ENCODE data around the gene PCDH8.

Gene PCDH8, protein sequence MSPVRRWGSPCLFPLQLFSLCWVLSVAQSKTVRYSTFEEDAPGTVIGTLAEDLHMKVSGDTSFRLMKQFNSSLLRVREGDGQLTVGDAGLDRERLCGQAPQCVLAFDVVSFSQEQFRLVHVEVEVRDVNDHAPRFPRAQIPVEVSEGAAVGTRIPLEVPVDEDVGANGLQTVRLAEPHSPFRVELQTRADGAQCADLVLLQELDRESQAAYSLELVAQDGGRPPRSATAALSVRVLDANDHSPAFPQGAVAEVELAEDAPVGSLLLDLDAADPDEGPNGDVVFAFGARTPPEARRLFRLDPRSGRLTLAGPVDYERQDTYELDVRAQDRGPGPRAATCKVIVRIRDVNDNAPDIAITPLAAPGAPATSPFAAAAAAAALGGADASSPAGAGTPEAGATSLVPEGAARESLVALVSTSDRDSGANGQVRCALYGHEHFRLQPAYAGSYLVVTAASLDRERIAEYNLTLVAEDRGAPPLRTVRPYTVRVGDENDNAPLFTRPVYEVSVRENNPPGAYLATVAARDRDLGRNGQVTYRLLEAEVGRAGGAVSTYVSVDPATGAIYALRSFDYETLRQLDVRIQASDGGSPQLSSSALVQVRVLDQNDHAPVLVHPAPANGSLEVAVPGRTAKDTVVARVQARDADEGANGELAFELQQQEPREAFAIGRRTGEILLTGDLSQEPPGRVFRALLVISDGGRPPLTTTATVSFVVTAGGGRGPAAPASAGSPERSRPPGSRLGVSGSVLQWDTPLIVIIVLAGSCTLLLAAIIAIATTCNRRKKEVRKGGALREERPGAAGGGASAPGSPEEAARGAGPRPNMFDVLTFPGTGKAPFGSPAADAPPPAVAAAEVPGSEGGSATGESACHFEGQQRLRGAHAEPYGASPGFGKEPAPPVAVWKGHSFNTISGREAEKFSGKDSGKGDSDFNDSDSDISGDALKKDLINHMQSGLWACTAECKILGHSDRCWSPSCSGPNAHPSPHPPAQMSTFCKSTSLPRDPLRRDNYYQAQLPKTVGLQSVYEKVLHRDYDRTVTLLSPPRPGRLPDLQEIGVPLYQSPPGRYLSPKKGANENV

DNA sequence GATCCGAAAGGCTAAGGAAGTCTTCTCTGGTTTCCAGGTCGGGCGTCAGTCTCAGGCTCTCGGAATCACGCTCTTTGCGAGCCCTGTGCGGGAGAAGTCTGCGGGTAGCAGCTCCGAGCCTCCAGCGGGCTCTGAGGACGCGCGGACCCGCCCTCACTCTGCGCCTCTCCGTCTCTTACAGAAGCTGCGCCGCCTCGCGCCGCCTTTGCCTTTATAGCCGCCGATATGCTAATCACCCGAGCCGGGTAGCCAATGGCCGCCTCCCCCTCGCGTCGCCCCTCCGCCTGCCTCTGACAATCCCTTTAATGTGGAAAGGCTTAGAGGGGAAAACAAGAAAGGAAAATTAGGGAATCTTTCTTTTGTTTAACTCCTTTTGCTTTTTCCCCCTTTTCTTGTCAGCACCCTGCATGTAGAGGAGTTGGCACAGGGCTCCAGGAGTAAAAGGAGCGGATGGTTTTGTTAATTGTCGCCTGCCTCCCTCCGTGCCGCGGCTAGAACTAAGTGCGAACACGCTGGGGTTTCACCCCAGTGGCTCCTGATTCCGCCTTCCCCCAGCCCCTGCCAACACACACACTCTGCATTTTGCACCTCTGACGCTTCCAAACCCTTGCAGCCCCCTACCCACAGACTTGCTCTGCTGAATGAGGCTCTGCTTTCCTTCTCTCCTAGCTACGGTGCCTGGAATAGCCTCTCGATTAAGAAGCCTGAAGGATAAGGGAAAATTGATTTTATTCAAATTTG is at the start of gene PCDH8:
Gene PCDH8 (minus strand): TSS at position 186 of the 741 bp plus-strand sequence. CDS start 204 bp downstream, outside the sequence.
- DNase-seq (ENCODE audit: low spot score), result no peak

DNA sequence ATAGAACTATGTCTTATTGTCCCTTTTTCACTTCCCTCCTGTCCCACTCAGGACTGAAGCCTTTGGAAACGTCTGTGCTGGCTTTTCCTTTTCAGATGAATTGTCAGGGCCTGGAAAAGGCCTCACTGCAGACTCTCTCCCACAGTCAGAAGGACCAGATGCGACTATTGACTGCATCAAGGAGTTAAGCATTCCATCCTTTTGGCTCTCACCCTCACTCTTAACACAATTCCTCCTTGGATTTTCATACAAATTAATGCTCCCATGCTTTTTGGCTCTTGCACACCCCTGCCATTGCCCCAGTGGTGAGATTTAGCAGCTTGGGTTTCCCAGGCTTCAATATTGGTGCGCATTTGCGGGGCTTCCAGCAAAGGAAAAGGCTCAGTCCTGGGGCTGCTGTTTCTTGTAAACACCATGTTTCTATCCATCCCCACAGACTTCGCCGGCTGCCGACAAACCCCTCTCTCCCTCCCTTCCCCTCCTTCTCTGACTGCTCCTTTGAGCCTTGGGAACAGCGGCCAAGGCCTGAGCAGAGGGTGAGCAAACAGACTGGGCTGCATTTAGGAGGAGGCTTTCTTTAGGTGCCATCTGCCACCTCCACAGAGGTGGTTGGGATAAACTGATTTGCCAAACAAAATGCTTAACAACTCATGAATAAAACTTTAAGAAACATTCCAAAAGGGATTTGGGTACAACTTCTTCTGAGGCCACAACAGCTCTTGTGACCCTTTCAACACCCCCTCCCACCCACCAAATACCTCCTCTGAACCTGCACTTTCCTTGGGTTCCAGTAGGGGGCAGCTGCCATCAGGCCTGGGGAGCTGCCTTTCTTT is 48.6 kb upstream of the PCDH8 start:
- no peak for DNase-seq (ENCODE audit: low spot score)

DNA sequence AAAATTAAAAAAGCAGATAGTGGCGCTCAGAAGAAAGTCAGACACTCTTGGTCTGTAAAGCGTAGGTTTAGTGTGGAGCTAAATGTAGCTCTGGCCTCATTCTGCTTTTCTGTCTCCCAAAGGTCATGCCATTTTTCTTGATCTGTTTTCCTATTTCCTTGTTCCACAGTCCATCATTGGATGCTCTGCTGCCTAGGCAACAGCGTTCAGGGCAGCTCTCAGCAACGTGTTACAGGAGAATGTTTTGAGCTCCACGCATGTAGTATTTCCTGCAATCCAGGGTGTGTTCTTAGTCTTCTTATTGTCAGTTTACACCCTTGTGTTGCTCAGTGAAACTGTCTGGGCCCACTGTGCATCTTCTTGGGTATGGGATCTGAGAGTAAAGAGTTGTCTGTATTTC is 46.0 kb upstream of the PCDH8 start:
- no peak for DNase-seq (ENCODE audit: low spot score)

DNA sequence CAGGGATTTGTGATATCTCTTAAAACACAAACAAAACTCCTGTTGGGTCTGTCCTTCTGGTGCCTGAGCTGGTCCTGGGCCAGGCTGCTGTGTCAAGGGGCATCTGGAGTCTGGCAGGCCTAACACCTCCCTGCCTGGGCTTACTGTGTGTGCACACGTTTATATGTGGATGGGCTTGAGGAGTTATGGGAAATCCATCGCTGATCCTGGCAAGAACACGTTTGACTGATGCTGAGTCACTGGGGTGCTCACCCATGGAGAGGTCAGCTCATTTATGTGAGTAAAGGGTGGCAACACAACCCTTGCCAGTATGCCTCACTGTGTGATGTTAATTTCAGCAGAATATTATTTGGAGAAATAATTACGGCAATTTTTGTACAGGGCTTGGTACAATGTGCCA is 44.5 kb upstream of the PCDH8 start:
- DNase-seq (ENCODE audit: low spot score), result no peak

DNA sequence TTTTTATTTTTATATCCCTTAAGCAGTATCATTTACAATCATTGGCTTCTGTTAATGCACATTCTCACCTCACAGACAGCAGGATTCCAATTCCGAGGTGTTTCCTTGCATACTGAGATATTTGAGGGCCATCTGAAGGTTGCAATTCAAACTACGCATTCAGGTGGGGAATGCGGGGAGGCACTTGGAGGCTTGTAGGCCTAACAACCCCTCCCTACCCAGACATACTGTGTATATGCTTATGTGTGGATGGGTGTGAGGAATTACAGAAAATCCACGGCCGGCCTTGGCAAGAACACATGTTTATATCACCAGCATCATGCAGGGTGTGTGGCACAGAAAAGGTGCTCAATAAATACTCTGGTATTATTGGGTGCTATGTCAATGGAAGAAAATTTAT is 43.3 kb upstream of the PCDH8 start:
- DNase-seq (ENCODE audit: low spot score), result no peak

DNA sequence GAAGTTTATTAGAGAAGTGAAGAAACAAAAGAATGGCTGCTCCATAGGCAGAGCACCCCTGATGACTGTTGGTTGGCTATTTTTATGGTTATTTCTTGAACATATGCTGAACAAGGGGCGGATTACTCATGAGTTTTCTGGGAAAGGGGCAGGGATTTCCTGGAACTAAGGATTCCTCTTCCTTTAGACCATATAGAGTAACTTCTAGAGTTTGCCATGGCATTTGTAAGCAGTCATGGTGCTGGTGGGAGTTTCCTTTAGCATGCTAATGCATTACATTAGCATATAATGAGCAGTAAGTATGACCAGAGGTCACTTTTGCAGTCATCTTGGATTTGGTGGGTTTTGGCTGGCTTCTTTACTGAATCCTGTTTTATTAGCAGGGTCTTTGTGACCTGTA is 38.7 kb upstream of the PCDH8 start:
- DNase-seq (ENCODE audit: low spot score), result no peak

DNA sequence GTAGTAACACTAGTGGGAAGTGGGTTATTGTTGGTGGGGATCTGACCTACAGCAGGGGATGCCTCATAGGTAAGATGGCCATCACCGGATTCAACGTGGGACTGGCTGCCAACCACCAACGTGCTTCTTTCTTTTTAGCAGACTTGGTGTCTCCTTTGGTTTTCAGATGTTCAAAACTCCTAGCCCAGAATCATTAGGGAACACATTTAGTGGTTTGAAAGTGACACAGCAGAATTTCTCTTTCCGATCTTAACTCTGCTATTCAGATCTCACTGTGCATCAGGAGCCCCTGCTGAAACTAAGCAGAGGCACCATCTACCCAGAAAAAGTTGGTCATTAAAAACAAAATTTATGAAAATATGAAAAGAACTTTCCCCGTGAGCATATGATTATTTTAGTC is 36.7 kb upstream of the PCDH8 start:
- no peak for DNase-seq (ENCODE audit: low spot score)

DNA sequence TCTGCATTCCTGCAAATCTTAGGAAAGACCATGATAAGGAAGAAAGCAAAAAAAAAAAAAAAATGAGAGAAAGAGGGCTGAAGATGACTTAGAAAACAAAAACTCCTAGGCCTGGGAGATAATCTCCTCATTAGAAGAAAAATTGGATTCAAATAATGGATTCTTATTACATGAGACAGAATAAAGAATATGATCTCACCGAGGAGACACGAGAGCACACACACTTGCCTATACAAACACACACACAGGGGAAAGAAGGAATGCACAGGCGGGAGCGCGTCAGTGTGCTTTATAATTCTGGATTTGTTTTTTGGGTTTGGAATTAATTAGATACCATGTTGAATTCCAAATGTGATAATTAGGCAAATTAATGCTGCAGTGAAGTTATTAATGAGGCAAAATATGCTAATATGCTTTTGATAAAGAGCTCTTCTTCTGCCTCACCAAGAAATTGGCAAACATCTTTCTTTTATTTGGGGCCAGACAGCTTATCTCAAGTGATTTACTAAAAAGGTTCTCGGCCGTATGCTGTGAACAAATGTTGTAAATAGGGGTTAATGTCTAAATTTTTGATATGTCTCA is 36.1 kb upstream of the PCDH8 start:
- no peak for DNase-seq (ENCODE audit: low spot score)

DNA sequence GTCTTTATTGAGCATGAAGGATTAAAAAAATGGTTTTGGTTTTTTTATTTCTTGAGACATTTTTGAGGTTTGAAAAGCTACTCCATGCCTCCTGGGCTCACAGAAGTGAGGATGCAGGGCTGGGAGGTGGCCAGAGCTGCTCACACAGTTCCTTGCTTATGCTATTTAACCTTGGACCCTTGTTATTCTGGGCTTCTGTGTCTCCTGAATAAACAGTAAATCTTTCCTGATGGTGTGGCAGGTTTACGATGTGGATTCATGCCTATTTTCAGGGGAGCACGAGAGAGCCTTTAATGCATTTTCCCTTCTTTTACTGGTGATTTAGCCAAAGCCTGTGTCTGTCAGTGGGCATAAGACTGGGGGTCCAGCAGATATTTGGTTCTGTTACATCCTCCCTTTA is 34.3 kb upstream of the PCDH8 start:
- DNase-seq (ENCODE audit: low spot score), result no peak

DNA sequence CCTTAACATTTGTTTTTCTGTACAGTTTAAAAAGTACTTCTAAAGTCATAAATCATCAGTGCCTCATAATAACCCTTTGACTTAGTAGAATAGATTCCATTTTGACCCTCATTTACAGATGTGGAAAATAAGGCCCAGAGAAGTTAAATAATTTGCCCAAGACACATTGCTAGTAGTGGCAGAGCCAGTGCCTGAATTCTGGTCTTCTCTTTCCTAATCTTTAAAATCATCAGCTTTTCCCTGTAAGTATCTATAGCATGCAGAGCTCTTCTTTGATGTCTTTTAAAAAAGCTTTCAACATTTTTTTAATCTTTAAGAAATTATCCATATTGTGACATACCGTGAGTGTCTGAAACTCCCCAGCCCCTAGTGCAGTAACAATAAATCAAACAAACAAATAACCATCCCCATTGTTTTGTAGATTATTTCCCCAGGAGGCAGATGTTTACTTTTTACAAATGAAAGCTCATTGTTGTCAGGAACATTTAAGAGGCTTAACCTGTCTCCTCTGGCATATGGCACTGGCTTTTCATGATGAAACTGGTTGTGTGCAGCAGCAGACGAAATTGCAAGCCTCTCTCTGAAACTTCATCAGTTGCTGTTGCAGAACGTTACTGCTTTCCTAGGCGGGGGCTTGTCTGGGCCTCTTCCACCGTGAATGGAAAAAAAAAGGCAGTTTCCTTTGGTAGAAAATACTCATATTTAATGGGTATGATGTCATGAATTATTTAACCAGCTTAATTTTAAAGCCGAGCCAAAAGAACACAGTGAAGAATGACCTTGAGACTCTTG is 31.7 kb upstream of the PCDH8 start:
- DNase-seq (ENCODE audit: low spot score), result no peak

DNA sequence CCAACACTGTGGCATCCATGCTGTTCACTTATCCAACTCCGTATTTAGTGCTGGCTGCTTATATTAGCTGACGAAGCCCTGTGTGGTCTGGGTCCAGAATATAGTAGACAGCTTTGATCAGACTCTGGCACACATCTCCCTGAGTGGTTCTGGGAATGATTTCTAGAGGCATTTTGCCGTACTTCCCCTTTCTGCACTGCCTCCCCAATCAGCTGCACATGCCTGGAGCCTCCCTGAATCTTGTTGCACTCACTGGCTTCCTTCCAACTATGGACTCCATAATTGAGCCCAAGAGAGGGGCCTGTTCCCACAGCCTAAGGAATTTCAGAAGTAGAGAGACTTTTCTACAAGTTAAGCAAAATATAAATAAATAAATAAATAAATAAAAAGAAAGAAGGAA is 30.4 kb upstream of the PCDH8 start:
- no peak for DNase-seq (ENCODE audit: low spot score)

DNA sequence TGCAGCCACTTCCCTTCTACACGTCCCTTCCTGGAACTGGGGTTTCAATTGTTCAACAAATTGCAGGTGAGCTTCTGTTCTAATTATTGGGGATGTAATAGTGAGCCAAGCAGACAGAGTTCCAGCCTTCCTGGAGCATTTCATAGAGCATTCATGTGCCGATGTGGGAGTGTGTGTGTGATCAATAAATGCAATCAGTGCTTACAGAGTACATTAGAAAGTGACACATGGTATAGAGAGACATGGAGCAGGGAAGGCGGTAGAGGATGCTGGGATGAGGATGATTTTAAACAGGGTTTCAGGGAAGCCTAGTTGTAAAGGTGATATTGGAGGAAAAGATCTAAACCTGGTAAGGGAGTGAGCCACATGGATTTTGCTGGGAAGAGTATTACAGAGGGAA is 21.7 kb upstream of the PCDH8 start:
- no peak for DNase-seq (ENCODE audit: low spot score)

DNA sequence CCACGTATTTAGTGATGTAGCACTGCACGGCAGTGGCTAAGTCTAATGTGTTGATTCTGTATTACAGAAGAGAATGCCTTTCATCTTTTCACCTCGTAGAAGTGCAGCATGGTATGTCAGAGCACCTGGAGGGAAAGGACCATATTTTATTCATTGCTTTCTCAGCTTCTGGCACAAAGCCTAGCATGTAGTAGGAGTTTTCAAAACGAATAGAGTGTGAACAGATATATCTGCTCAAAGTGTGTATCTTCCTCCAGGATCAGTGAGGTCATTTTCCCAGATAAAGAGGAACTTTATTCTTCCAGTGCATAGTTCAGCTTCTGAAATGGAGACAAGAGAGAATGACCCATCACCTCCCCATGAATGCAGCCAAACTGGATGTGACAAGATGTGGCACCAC is 21.2 kb upstream of the PCDH8 start:
- no peak for DNase-seq (ENCODE audit: low spot score)

DNA sequence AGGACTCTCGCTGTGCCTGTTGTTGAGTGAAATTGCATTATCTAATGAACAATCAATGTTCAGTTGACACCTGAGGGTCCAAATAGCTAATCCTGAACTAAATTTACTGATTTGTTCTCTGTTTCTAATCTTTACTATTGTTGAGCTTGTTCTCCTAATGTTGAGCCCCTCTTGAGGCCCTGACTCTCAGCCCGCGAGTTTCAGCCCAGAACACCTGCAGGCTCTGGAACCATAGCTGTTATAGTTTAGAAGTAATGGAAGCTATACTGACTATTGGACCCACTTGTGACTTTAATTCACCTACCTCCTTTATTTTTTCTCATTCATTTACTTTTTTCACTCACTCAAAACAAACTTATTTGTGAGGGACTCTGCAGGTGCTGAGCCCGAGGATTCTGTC is 20.6 kb upstream of the PCDH8 start:
- DNase-seq (ENCODE audit: low spot score), result no peak

DNA sequence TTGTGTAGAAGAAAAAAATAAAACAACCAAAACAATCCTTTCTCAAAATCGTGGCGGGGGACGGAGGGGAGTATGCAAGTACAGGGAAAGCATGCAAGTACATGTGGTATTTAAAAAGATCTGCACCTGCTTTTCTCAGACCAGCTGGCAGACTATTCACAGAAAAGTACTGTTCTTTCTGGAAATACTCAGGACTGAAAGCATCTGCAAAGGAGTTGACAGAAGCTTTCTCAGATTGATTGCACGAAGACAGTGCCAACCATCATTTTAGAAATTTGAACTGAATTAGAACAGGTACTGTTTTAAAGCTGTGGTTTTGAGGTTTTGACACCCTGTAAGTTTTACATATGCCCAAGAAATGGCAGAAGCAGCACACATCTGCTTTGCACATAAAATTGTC is 19.8 kb upstream of the PCDH8 start:
- no peak for DNase-seq (ENCODE audit: low spot score)

DNA sequence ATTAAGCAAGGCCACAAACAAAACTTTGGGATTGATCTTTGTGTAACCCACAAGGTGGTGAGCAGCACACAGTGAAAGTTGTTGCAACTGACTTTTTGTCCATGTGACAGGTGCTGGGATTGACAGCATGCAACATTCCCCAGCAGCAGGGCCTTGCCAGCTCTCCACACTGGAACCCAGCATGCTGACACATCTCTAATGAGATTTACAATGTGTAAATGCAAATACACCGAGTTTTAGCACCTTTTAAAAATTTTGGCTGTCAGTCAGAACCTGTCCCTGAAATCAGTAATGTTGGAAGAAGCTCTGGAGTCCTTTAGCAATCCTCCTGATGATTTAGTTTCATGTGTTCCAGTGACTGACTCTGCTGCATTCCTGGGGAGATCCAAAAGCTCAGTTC is 16.5 kb upstream of the PCDH8 start:
- no peak for DNase-seq (ENCODE audit: low spot score)

DNA sequence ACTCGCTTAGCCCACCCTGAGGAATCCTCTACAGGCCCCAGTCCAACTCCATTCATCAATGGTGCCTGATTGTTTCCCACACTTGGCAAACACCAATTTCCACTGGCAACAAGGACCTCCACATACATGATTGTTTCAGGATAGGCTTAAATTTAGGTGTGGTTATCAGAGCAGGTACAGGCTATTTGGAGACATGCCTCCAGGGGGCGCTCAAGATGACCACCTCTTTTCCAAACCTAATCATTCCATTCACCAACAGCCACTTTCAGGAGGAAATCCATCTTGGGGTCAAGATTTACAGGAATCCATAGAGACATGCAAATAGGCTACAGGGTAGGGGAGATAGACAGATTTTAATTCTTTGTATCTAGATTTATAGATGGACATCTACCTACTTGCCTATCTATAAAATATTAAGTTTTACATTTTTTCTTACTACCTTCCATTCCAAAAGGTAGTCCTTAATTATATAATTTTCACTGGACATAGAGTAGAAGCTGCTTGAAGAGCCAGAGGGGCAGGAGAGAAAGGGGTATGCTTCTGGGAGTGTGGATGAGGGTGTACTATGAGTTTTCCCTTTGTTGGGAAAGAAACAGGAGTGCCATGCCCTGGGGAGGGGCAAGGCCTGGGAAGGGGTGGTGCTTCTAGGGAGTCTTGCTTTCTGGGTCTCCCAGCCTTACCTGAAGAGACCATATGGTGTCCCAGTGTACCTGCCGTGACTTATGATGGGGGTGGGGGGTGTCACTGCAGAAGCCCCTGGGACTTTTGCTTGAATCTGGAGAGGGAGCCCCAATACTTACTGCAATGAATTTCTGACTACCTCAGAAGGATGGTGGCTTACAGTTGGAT is 14.1 kb upstream of the PCDH8 start:
- DNase-seq (ENCODE audit: low spot score), result no peak

DNA sequence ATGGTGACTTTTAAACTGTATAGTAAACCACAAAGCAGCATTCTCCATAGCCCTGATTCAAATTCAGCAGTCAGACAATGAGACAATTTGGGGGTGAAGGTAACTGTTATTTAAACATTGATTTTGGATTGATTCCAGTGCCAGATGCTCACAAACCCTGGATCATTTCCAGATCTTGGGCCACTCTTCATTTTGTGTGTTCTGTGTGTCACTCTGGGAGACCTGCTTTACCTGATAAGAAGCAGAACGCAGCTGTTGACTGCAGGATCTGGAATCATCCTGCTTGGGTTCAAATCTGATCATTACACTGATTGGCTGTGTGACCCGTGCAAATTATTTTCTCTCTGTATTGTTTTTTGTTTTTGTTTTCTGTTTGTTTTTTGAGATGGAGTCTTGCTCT is 4.0 kb upstream of the PCDH8 start:
- DNase-seq (ENCODE audit: low spot score), result no peak
